PC-9 (cell line): ENCODE data around the gene STX16. TPM values are rescaled to one million over a fixed set of nuclear protein-coding genes. Genes with fewer than 3 reads are reported as not detected.

Source experiments
- BruUV-seq: library from RNA; stranded (reverse); fragments of 400-500 nt; replicated peaks from 2 replicates; lab custom pipeline; 2021; lab: Mats Ljungman, UMichigan
- CTCF ChIA-PET: fragments of 300-600 bp; sonication (Branson Sonifier 250); formaldehyde crosslinking; loops from one replicate; lab custom pipeline; 2022; ENCODE audit warnings: antibody characterized with exemption; lab: Charles Lee
- POLR2A ChIA-PET: fragments of 300-600 bp; sonication (Branson Sonifier 250); formaldehyde crosslinking; loops from one replicate; lab custom pipeline; 2022; ENCODE audit warnings: antibody characterized with exemption; ENCODE audit not compliant: unreplicated experiment; lab: Charles Lee
- DNase-seq, 2 experiments: peaks; one replicate each; pipeline versions ENCODE4 v3.0.0 to v3.0.0-alpha.2; 2015 to 2022; ENCODE audit warnings: mixed read lengths in 1 of 2
- H2AFZ ChIP-seq: fragments of 200-600 bp; sonication (generic); 2 replicates; pipeline ENCODE4 v1.8.1; 2017; ENCODE audit warnings: antibody characterized with exemption
- H3F3A ChIP-seq: fragments of 200-600 bp; sonication (generic); 2 replicates; pipeline ENCODE4 v1.8.1; 2017; ENCODE audit warnings: antibody characterized with exemption, mild to moderate bottlenecking, low read depth; ENCODE audit not compliant: insufficient read depth
- H3K27ac ChIP-seq: fragments of 200-600 bp; sonication (generic); 2 replicates; pipeline ENCODE4 v1.6.1; 2016; ENCODE audit warnings: mixed run types
- H3K27me3 ChIP-seq: fragments of 200-600 bp; sonication (generic); 2 replicates; pipeline ENCODE4 v1.6.1; 2016; ENCODE audit warnings: low read depth, mixed run types; ENCODE audit not compliant: insufficient read depth
- H3K36me3 ChIP-seq: fragments of 200-600 bp; sonication (generic); 2 replicates; pipeline ENCODE4 v1.6.1; 2016; ENCODE audit warnings: low read depth, mixed run types
- H3K4me1 ChIP-seq: fragments of 200-600 bp; sonication (generic); replicated peaks from 2 replicates; pipeline ENCODE4 v1.6.1; 2016; ENCODE audit warnings: mixed run types; ENCODE audit not compliant: insufficient read depth
- H3K4me2 ChIP-seq: fragments of 200-600 bp; sonication (generic); 2 replicates; pipeline ENCODE4 v1.6.1; 2017; ENCODE audit warnings: mixed run types
- H3K4me3 ChIP-seq: fragments of 200-600 bp; sonication (generic); 2 replicates; pipeline ENCODE4 v1.6.1; 2016; ENCODE audit warnings: mixed run types
- H3K79me2 ChIP-seq: fragments of 200-600 bp; sonication (generic); 2 replicates; pipeline ENCODE4 v1.6.1; 2017; ENCODE audit warnings: low read depth, mixed run types
- H3K9me2 ChIP-seq: fragments of 200-600 bp; sonication (generic); 2 replicates; pipeline ENCODE4 v1.8.1; 2017; ENCODE audit warnings: mild to moderate bottlenecking; ENCODE audit not compliant: insufficient read depth
- H3K9me3 ChIP-seq: fragments of 200-600 bp; sonication (generic); 2 replicates; pipeline ENCODE4 v1.8.1; 2016; ENCODE audit warnings: low read depth; ENCODE audit not compliant: insufficient read depth
- H4K20me1 ChIP-seq: fragments of 200-600 bp; sonication (generic); 2 replicates; pipeline ENCODE4 v1.8.1; 2017; ENCODE audit not compliant: insufficient read depth
- CTCF ChIP-seq: fragments of 200-600 bp; sonication (generic); conservative IDR thresholded peaks from 2 replicates; pipeline ENCODE4 v1.6.1; 2017; ENCODE audit warnings: mixed run types, antibody characterized with exemption, mild to moderate bottlenecking, moderate library complexity
- EZH2 ChIP-seq: fragments of 200-600 bp; sonication (generic); IDR thresholded peaks from 2 replicates; pipeline ENCODE4 v1.8.0; 2017; ENCODE audit warnings: antibody characterized with exemption, low read depth
- intact Hi-C: fragments of 100-400 bp; cut with micrococcal nuclease; formaldehyde crosslinking; loops from one replicate; pipeline ENCODE4 v1.10.0; 2022; ENCODE audit not compliant: unreplicated experiment
- total RNA-seq: library from RNA; stranded (reverse); gene quantifications from 2 replicates; pipeline ENCODE4 v1.2.3, GENCODE V29; 2021

The STX16 gene
- total RNA-seq, 1 experiment from 2014 or later: 76.3 TPM

GRCh38 chr20:58677079-58677604 lies 26.1 kb downstream of the STX16 start:
- CTCF ChIA-PET: no interaction called here
- no TSS peak for BruUV-seq
- POLR2A ChIA-PET: interaction anchor here (0.6 kb wide), 1 partner anchor 152 kb away, joined by 3 read pairs; no protein-coding TSS in a partner anchor

GRCh38 chr20:58677808-58678207 lies 26.7 kb downstream of the STX16 start:
- peaks cover 22% of the 10 kb centered on the region for H3K36me3 ChIP-seq
- H3K9me3 ChIP-seq: no peaks in the 10 kb centered on the region
- no peaks in the 10 kb centered on the region for H3K79me2 ChIP-seq
- H4K20me1 ChIP-seq: peaks cover 12% of the 10 kb centered on the region; the same call in 1 of the 2 replicates
- H3K4me2 ChIP-seq: no peak overlapping the region
- DNase-seq: no peak
- intact Hi-C loops: no loop called here
- no peaks in the 10 kb centered on the region for H3K9me2 ChIP-seq
- ChIA-PET CTCF (no interaction called here), POLR2A (no interaction called here)
- H3K27ac ChIP-seq: no peak overlapping the region
- TF ChIP-seq CTCF (no peak), EZH2 (no peak)
- no peak overlapping the region for H2AFZ ChIP-seq
- H3K4me1 ChIP-seq: no peaks in the 10 kb centered on the region
- BruUV-seq: no TSS peak
- H3K27me3 ChIP-seq: no peaks in the 10 kb centered on the region
- H3F3A ChIP-seq: no peaks in the 10 kb centered on the region
- no peak overlapping the region for H3K4me3 ChIP-seq

More at GRCh38 chr20:58677079-58677604, 26.1 kb downstream of the STX16 start:
- no peak overlapping the region for H3K4me2 ChIP-seq
- DNase-seq: no peak
- no peaks in the 10 kb centered on the region for H3K27me3 ChIP-seq
- H4K20me1 ChIP-seq: peaks cover 13% of the 10 kb centered on the region; the same call in 1 of the 2 replicates
- H3K4me1 ChIP-seq: no peaks in the 10 kb centered on the region
- no peak overlapping the region for H3K4me3 ChIP-seq
- H3K27ac ChIP-seq: no peak overlapping the region
- intact Hi-C loops: no loop called here
- TF ChIP-seq EZH2 (no peak), CTCF (no peak)
- peaks cover 27% of the 10 kb centered on the region for H3K36me3 ChIP-seq
- H3K79me2 ChIP-seq: no peaks in the 10 kb centered on the region
- H2AFZ ChIP-seq: no peak overlapping the region
- no peaks in the 10 kb centered on the region for H3K9me3 ChIP-seq
- H3K9me2 ChIP-seq: no peaks in the 10 kb centered on the region
- no peaks in the 10 kb centered on the region for H3F3A ChIP-seq

- no peaks in the 10 kb centered on the region for H3K27me3 ChIP-seq
- TF ChIP-seq EZH2 (no peak), CTCF (no peak)
- H3K79me2 ChIP-seq: no peaks in the 10 kb centered on the region
- no peaks in the 10 kb centered on the region for H3K4me1 ChIP-seq
- no peaks in the 10 kb centered on the region for H3F3A ChIP-seq
- CTCF ChIA-PET: no interaction called here
- H2AFZ ChIP-seq: no peak overlapping the region
- POLR2A ChIA-PET: interaction anchor here (0.7 kb wide), 1 partner anchor 28 kb away, joined by 5 read pairs; the partner anchor contains the start of gene STX16
- no peak overlapping the region for H3K4me3 ChIP-seq
- H3K9me2 ChIP-seq: no peaks in the 10 kb centered on the region
- DNase-seq: no peak
- no peak overlapping the region for H3K27ac ChIP-seq
- H4K20me1 ChIP-seq: 0 out of 2 replicates have a peak, but pooled peaks cover 5% of the 10 kb centered on the region
- intact Hi-C loops: no loop called here
- no peaks in the 10 kb centered on the region for H3K9me3 ChIP-seq
- H3K4me2 ChIP-seq: no peak overlapping the region
- H3K36me3 ChIP-seq: 0 out of 2 replicates have a peak, but pooled peaks cover 12% of the 10 kb centered on the region
- BruUV-seq: no TSS peak
These were observed 27.7 kb downstream of the STX16 start for GRCh38 chr20:58678806-58679205.
